Left ventricle myocardium inferior (tissue), 1 donor: Measurements from ENCODE around the gene PCID2. TPM values are rescaled to one million over a fixed set of nuclear protein-coding genes. Genes with fewer than 3 reads are reported as not detected.

Experiments used
- DNase-seq: peaks from one replicate; pipeline ENCODE4 v3.0.0-alpha.2; 2020
- H3K27ac ChIP-seq: fragments of 200-600 bp; replicated peaks from 2 replicates; pipeline ENCODE4 v1.8.0; 2021
- H3K27me3 ChIP-seq: fragments of 200-600 bp; 2 replicates; pipeline ENCODE4 v1.8.0; 2021; ENCODE audit warnings: low read depth
- H3K36me3 ChIP-seq: fragments of 200-600 bp; 2 replicates; pipeline ENCODE4 v1.8.0; 2021
- H3K4me1 ChIP-seq: fragments of 200-600 bp; 2 replicates; pipeline ENCODE4 v1.8.0; 2021
- H3K4me3 ChIP-seq: fragments of 200-600 bp; 2 replicates; pipeline ENCODE4 v1.8.0; 2021; ENCODE audit warnings: mild to moderate bottlenecking, moderate library complexity
- H3K9me3 ChIP-seq: fragments of 200-600 bp; replicated peaks from 2 replicates; pipeline ENCODE4 v1.8.0; 2021
- CTCF ChIP-seq: fragments of 200-600 bp; IDR thresholded peaks from 2 replicates; pipeline ENCODE4 v1.8.0; 2021; ENCODE audit warnings: antibody characterized with exemption, mild to moderate bottlenecking, borderline replicate concordance
- intact Hi-C: fragments of 100-400 bp; cut with micrococcal nuclease; formaldehyde crosslinking; loops from one replicate; pipeline ENCODE4 v1.11.0; 2022
- total RNA-seq: library from RNA; stranded (reverse); fragmentation: NEBNext Ultra II Directional; extraction: Animal tissue kit (Norgen Biotek cat#: 25700); gene quantifications from one replicate; pipeline ENCODE4 v1.2.1, GENCODE V29; 2021
- donor health status: DM: no; HTN: yes; CAD: no; lungs with severe emphysema.

PCID2 gene
- total RNA-seq, 1 donor from 2014 or later, result 54.5 TPM

- peaks cover 86% of the 10 kb centered on the region for H3K36me3 ChIP-seq
These were observed 23.1 kb upstream of the PCID2 start for GRCh38 chr13:113231306-113232207.

GRCh38 chr13:113229791-113230190, 21.3 kb upstream of the PCID2 start:
- no peak for TF ChIP-seq CTCF
- Histone ChIP-seq H3K4me3 (no peak overlapping the region), H3K27me3 (no peaks in the 10 kb centered on the region), H3K9me3 (no peaks in the 10 kb centered on the region), H3K4me1 (peaks cover 8% of the 10 kb centered on the region), H3K27ac (no peak overlapping the region), H3K36me3 (peaks cover 86% of the 10 kb centered on the region)
- intact Hi-C loops, result no loop called here
- DNase-seq, result no peak

More at GRCh38 chr13:113231306-113232207, 23.1 kb upstream of the PCID2 start:
- Histone ChIP-seq H3K9me3 (no peaks in the 10 kb centered on the region), H3K27me3 (no peaks in the 10 kb centered on the region), H3K4me1 (peaks cover 5% of the 10 kb centered on the region), H3K4me3 (no peak overlapping the region), H3K27ac (no peak overlapping the region)
- no peak for TF ChIP-seq CTCF
- no peak for DNase-seq
- intact Hi-C loops, result no loop called here

- TF ChIP-seq CTCF, result no peak
- H3K36me3 ChIP-seq, result peaks cover 86% of the 10 kb centered on the region
- H3K9me3 ChIP-seq, result no peaks in the 10 kb centered on the region
- intact Hi-C loops, result no loop called here
- no peaks in the 10 kb centered on the region for H3K27me3 ChIP-seq
- peaks cover 14% of the 10 kb centered on the region for H3K4me1 ChIP-seq
- no peak for DNase-seq
- H3K27ac ChIP-seq, result no peak overlapping the region
- no peak overlapping the region for H3K4me3 ChIP-seq
These were observed 20.7 kb upstream of the PCID2 start for GRCh38 chr13:113229161-113229560.

- Histone ChIP-seq H3K4me3 (no peak overlapping the region), H3K36me3 (peaks cover 96% of the 10 kb centered on the region), H3K9me3 (no peaks in the 10 kb centered on the region), H3K27ac (no peak overlapping the region), H3K4me1 (peaks cover 22% of the 10 kb centered on the region), H3K27me3 (no peaks in the 10 kb centered on the region)
- TF ChIP-seq CTCF, result no peak
- DNase-seq, result no peak
- intact Hi-C loops, result no loop called here
These were observed 18.5 kb upstream of the PCID2 start for GRCh38 chr13:113226873-113227450.

GRCh38 chr13:113225515-113225914, 17.0 kb upstream of the PCID2 start:
- TF ChIP-seq CTCF, result no peak
- H3K27ac ChIP-seq, result no peak overlapping the region
- no peaks in the 10 kb centered on the region for H3K27me3 ChIP-seq
- no peak overlapping the region for H3K4me3 ChIP-seq
- peaks cover 96% of the 10 kb centered on the region for H3K36me3 ChIP-seq
- DNase-seq, result no peak
- no peaks in the 10 kb centered on the region for H3K9me3 ChIP-seq
- peaks cover 33% of the 10 kb centered on the region for H3K4me1 ChIP-seq
- intact Hi-C loops, result no loop called here
